ENCODE results near the gene ICA1.
"Not testable (repeated sequence)": the region's sequence is repeated elsewhere in the genome, so short reads cannot be mapped to it uniquely, and the experiment has no call there.

ICA1 gene

GRCh38 chr7:8063706-8064297 lies 198.2 kb downstream of the ICA1 start:
- Histone ChIP-seq H3K4me2 (ENCODE audit: low read depth, low read length) (no peak overlapping the region), H3K9me2 (replicated peaks; ENCODE audit: insufficient read depth, low read length) (no peaks in the 10 kb centered on the region), H4K20me1 (ENCODE audit: insufficient read depth, low read length) (no peaks in the 10 kb centered on the region; the same call in 1 of the 2 replicates), H3K79me2 (ENCODE audit: low read length) (peaks cover 72% of the 10 kb centered on the region), H2AFZ (ENCODE audit: low read length) (no peak overlapping the region), H3K4me3 (ENCODE audit: low read length) (no peak overlapping the region), H3K9ac (ENCODE audit: low read length) (no peak overlapping the region), H3K9me3 (replicated peaks; ENCODE audit: insufficient read depth, low read length) (no peaks in the 10 kb centered on the region), H3K36me3 (replicated peaks; ENCODE audit: insufficient read depth, low read length) (no peaks in the 10 kb centered on the region), H3K27me3 (replicated peaks; ENCODE audit: insufficient read depth, low read length) (no peaks in the 10 kb centered on the region), H3K4me1 (ENCODE audit: low read length) (no peaks in the 10 kb centered on the region), H3F3A (ENCODE audit: insufficient read depth, low read length) (no peaks in the 10 kb centered on the region), H3K27ac (ENCODE audit: low read length) (no peak overlapping the region)
- DNase-seq, result no peak
- TF ChIP-seq EZH2phosphoT487 (IDR thresholded peaks at IDR 0.05; ENCODE audit: low read length), result no peak

- peaks cover 67% of the 10 kb centered on the region for H3K79me2 ChIP-seq (ENCODE audit: low read length)
- H3K27me3 ChIP-seq (replicated peaks; ENCODE audit: insufficient read depth, low read length); H3K9ac ChIP-seq (ENCODE audit: low read length); H3K4me2 ChIP-seq (ENCODE audit: low read depth, low read length); H3K36me3 ChIP-seq (replicated peaks; ENCODE audit: insufficient read depth, low read length); H3F3A ChIP-seq (ENCODE audit: insufficient read depth, low read length); H3K4me3 ChIP-seq (ENCODE audit: low read length); H3K9me3 ChIP-seq (replicated peaks; ENCODE audit: insufficient read depth, low read length); DNase-seq; H4K20me1 ChIP-seq (ENCODE audit: insufficient read depth, low read length); H3K4me1 ChIP-seq (ENCODE audit: low read length); H2AFZ ChIP-seq (ENCODE audit: low read length); H3K27ac ChIP-seq (ENCODE audit: low read length); H3K9me2 ChIP-seq (replicated peaks; ENCODE audit: insufficient read depth, low read length): not testable (repeated sequence)
These were observed 198.7 kb downstream of the ICA1 start for GRCh38 chr7:8063300-8063699.
